Measurements from ENCODE around the gene COL19A1.

DNA sequence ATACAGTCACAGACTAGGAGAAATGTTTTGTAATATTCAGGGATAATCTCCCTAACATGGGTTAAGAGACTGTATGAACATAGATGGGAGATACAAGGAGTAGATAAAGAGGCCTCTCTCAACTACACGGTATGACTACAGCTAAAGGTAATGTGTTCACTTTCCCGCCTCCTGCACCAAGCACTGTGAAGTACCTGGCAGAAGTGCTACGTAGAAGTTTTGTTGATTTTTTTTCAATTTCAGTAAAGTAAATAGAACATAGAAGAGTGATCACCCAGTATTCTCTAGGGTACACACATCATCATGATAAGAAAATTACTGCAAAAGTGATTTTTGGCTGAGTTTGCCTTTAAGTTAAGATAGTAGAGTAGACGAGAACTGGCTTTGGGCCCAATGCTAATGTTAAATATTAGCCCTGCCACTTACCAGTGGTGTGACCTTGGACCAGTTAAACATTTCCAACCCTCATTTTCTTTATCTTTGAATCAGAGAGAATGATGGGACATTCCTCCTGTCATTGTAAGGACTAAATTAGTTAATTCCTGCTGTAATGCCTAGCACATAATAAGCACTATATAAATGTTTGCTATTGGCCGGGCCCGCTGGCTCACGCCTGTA is 253.0 kb downstream of the COL19A1 start:
- TF ChIP-seq, protein P1, sequence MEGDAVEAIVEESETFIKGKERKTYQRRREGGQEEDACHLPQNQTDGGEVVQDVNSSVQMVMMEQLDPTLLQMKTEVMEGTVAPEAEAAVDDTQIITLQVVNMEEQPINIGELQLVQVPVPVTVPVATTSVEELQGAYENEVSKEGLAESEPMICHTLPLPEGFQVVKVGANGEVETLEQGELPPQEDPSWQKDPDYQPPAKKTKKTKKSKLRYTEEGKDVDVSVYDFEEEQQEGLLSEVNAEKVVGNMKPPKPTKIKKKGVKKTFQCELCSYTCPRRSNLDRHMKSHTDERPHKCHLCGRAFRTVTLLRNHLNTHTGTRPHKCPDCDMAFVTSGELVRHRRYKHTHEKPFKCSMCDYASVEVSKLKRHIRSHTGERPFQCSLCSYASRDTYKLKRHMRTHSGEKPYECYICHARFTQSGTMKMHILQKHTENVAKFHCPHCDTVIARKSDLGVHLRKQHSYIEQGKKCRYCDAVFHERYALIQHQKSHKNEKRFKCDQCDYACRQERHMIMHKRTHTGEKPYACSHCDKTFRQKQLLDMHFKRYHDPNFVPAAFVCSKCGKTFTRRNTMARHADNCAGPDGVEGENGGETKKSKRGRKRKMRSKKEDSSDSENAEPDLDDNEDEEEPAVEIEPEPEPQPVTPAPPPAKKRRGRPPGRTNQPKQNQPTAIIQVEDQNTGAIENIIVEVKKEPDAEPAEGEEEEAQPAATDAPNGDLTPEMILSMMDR (IDR thresholded peaks at IDR 0.05; ENCODE audit: insufficient read depth, low read length, poor library complexity, severe bottlenecking) = no peak
- TF ChIP-seq EZH2phosphoT487 (conservative IDR thresholded peaks at IDR 0.05; ENCODE audit: low read length) = no peak

Measured in SU-DHL-6 (cell line).